Kidney capillary endothelial cell (primary cell): ENCODE data around the gene GMCL2.

ENCODE experiments used
- DNase-seq: peaks from one replicate; pipeline ENCODE4 v3.0.0-alpha.2; 2018; ENCODE audit warnings: low spot score

The GMCL2 gene

GRCh38 chr5:178221282-178221681 is 34.1 kb upstream of the GMCL2 start:
- no peak for DNase-seq

DNA sequence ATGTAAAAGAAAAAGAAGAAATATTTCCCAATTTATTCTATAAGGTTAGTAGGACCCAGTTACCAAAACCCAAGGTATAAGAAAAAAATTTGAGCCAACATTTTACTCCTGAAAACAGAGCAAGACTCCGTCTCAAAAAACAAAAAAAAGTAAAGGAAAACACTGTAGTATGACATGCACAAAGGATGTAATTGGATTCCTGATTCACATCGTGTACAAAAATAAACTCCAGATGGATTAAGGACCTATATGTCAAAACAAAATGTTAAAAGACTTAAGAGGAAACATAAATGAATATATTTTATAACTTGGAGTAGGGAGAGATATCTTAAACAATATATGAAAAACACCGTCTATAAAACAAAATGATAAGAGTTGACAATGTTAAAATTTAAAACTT is 31.7 kb upstream of the GMCL2 start:
- no peak for DNase-seq

GRCh38 chr5:178218237-178218776 is 31.1 kb upstream of the GMCL2 start:
- DNase-seq = no peak

- DNase-seq = no peak
These were observed 29.6 kb upstream of the GMCL2 start for GRCh38 chr5:178216779-178217178.

DNA sequence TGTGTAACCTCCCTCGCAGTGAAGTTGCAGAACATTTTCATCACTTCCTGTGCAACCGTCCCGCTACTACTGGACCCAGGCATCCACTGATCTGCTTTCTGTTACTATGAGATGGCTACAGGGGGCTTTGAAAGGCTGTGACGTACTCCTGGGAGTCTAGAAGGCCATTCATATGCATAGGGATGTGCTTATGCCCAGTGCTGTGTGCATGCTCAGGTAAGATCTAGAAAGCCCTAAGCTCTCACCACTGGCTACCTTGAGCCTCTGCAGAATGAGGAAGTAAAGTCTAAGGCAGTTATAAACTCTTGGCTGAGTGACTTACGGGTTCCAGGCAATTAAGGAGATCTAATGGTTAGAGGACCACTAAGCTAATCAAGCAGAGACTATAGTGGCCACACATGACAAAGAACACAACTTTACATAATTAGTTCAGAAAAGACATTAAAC is 28.9 kb upstream of the GMCL2 start:
- DNase-seq = no peak

DNA sequence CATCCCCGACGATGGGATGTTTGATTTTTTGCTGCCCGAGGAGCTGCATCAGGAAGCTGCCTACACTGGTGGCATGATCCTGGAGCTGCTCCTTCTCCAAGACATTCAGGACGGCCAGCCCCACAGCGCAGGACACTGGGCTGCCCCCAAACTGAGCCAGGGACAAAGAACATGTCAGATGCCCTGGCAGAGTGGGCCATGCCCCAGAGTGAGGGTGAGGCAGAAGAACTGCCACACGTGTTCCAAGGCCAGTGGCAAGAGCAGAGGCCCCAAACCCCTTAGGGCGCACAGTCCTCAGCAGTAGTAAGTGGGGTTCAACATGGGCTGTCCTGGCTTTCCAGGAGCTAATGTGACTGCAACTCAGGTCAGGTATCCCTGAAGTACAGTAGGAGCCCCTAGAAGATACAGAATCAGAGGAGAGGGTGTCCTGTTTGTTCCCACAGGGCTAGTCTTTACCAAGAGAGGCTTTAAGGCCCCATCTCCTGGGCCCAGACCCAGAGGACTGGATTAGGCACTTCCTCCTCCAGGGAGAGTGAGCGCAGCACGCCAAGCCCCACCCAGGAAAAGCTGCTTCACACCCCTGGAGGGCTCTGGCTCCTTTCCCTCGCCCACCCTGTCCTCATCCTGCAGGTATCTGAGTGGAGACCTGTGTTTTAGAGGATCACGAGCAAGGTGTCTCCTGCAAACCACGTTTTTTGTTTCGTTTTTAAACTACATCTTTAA is 28.3 kb upstream of the GMCL2 start:
- DNase-seq = no peak

DNA sequence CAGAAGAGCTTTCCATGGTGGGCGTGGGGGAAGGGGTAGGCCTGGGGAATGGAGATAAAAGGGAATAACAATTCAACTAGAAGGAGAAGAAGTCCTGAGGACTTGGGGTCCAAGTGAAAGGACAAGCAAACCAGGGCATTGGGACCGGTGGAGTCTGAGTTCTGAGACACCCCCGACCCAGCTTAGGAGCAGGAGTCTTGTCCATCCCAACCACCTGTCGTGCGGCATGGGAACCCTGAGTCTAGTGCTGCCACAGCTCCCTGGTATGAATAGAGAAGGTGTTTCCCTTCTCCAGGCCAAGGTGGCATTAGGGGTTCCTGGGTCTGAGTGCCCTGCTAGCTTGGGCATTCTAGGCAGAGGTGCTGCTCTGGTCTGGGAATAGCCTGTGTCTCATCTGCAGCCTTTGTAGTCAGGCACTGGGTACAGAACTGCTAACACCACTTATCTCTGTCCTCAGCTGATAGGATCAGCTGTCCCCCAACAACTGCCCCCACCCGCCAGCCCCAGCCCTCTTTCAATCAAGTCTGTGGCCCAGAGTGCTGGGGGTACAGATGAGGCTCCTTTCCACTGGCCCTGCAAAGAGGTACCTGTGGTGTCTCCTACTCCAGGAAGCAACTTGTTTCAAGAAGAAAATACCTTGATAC is 27.1 kb upstream of the GMCL2 start:
- no peak for DNase-seq

- DNase-seq = no peak
These were observed 26.6 kb upstream of the GMCL2 start for GRCh38 chr5:178213748-178214151.

GRCh38 chr5:178213003-178213461 is 25.9 kb upstream of the GMCL2 start:
- no peak for DNase-seq

GRCh38 chr5:178212241-178213002 is 25.3 kb upstream of the GMCL2 start:
- no peak for DNase-seq

DNA sequence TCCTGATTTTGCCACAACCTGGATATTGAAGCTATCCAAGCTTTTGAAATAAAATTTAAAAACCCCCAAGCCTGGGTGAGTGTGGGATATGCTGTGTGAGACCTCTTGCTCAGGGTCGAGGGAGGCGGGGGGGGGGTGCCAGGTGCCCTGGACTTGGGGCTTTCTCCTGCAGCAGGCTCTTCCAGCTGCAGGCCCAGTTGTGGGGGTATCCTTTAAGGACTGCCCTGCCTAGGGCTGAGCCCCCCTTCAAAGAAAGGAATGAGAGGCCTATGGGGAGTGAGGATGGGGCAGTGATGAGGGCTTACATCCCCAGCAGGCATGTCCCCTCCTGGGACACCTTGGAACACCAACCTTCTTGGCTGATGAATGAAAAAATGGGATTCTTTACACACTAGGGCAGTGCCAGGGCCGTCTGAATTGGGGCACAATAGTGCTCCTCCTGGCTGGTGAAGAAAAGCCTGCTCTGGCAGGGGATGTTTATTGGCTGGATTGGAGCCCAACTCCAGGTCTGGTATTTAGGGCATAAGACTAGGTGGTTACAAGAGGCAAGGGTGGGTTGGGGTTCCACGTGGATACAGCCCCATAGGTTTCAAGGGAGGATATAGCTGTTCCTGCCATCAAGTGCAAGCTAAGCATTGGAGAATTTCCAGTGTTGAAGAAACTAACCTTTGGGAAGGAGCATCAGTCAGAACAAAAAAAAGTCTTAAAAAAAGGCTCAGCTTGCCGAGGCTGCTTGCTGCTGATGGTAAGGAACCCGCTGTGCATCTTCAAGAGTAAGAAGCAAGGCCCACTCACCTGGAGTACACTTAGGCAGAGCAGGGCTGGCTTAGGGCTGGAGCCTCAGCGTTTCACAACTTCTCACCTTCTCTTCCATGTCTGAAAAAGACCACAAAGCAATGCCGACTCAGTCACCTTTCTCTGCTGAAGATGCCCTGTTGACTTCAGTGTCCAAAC is 24.2 kb upstream of the GMCL2 start:
- no peak for DNase-seq

GRCh38 chr5:178210686-178211085 is 23.5 kb upstream of the GMCL2 start:
- DNase-seq = no peak

DNA sequence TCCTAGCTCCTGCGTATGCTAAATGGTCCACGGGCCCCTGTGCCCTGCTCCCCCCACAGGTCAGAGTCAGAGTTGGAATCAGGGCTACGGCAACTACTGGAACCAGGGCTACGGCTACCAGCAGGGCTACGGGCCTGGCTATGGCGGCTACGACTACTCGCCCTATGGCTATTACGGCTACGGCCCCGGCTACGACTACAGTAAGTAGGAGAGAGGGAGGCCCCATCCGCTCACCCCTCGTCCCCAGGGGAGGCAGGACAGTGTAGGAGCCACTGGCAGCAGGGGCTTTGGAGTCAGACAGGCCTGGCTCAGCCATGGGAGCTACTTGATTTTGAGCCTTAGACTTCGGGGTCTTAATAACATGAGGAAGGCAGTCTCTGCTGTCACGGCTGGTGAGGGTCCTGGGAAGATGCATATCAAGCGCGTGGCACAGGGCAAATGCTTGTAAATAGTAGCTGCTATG is 22.9 kb upstream of the GMCL2 start:
- no peak for DNase-seq

GRCh38 chr5:178209334-178210072 is 22.3 kb upstream of the GMCL2 start:
- no peak for DNase-seq

GRCh38 chr5:178208540-178209227 is 21.5 kb upstream of the GMCL2 start:
- DNase-seq = no peak

- DNase-seq = no peak
These were observed 20.7 kb upstream of the GMCL2 start for GRCh38 chr5:178207917-178208280.

- DNase-seq = no peak
These were observed 20.2 kb upstream of the GMCL2 start for GRCh38 chr5:178207183-178207916.

DNA sequence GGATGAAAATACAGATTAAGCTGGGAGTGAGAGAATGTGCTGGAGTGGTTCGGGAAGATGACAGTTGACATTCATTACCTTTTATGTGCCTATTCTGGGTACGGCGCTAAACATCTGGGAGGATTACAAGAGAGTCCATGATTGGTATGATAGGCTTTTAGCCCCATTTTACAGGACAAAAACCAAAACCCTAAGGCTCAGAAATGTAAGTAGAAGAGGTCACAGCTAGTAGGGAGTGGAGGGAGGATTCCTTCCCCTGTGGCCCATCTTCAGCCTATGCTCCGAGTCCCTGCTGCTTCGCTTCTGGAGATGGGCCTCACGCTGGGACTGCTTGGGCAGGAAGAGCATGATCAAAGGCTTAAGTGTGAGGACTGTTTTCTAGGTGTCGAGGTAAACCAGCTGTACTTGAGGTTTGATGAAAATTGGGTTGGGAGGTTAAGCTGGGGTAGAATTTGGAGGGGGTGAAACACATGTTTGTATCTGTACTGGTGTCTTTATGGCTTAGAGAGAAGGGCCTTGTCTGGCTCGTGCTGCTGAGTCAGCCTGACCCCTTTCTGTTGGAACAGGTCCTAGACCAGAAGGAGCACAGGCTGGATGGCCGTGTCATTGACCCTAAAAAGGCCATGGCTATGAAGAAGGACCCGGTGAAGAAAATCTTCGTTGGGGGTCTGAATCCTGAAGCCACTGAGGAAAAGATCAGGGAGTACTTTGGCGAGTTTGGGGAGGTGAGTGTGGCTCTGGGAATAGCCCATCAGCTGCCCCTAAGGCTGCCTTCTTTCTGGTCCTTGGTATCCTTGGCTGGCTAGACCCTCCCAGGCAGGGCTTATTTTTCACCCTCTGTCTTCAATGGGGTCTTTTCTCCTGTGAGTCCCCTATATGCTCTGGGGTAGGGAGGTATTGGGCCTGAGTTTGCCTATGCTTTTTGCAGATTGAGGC is 19.3 kb upstream of the GMCL2 start:
- DNase-seq = no peak

- no peak for DNase-seq
These were observed 18.5 kb upstream of the GMCL2 start for GRCh38 chr5:178205749-178206047.
